Hematopoietic multipotent progenitor cell (in vitro differentiated cells): ENCODE data around the gene OR2F1. TPM values are rescaled to one million over a fixed set of nuclear protein-coding genes. Genes with fewer than 3 reads are reported as not detected.

Source experiments
- DNase-seq, 3 donors: peaks; one replicate each; pipeline ENCODE4 v3.0.0-alpha.2; 2011 to 2015; ENCODE audit warnings: low read depth in 2 of 3, low spot score in 2 of 3
- total RNA-seq: library from RNA; depleted of rRNA; stranded (reverse); fragments of >200 nt; gene quantifications from one replicate; pipeline ENCODE4 v1.2.3, GENCODE V29; 2012

OR2F1 gene
- total RNA-seq, 1 donor: not detected

GRCh38 chr7:143948733-143949132, 5.9 kb upstream of the OR2F1 start:
- DNase-seq: no peak

- DNase-seq: no peak
Measured at GRCh38 chr7:143953421-143953820, 1.2 kb upstream of the OR2F1 start.

GRCh38 chr7:143954135-143954534, 509 bp upstream of the OR2F1 start:
- no peak for DNase-seq

- DNase-seq: no peak
Measured at GRCh38 chr7:143958781-143959180, 4.1 kb downstream of the OR2F1 start.

GRCh38 chr7:143960813-143961610, 6.4 kb downstream of the OR2F1 start:
- DNase-seq: no peak

GRCh38 chr7:143965280-143965679, 10.6 kb downstream of the OR2F1 start:
- no peak for DNase-seq

- no peak for DNase-seq
Measured at GRCh38 chr7:143967398-143967797, 12.8 kb downstream of the OR2F1 start.

GRCh38 chr7:143973870-143974416, 19.3 kb downstream of the OR2F1 start:
- DNase-seq: no peak

GRCh38 chr7:143974459-143974858, 19.8 kb downstream of the OR2F1 start:
- no peak for DNase-seq

- peak in 2 of 3 donors; percentile 18 to 27 for DNase-seq
Measured at GRCh38 chr7:143975617-143976016, 21.0 kb downstream of the OR2F1 start.

GRCh38 chr7:143978585-143978984, 23.9 kb downstream of the OR2F1 start:
- DNase-seq: no peak

GRCh38 chr7:143979359-143979758, 24.7 kb downstream of the OR2F1 start:
- no peak for DNase-seq

GRCh38 chr7:143979998-143980397, 25.4 kb downstream of the OR2F1 start:
- no peak for DNase-seq

- DNase-seq: no peak
Measured at GRCh38 chr7:143980746-143981510, 26.3 kb downstream of the OR2F1 start.

- DNase-seq: no peak
Measured at GRCh38 chr7:143983960-143984359, 29.3 kb downstream of the OR2F1 start.

- DNase-seq: peak in 1 of 3 donors; percentile 12
Measured at GRCh38 chr7:143987513-143987912, 32.9 kb downstream of the OR2F1 start.

- no peak for DNase-seq
Measured at GRCh38 chr7:143988976-143989745, 34.5 kb downstream of the OR2F1 start.

GRCh38 chr7:143992670-143993069, 38.0 kb downstream of the OR2F1 start:
- no peak for DNase-seq

- no peak for DNase-seq
Measured at GRCh38 chr7:143993924-143994323, 39.3 kb downstream of the OR2F1 start.

GRCh38 chr7:144000020-144000419, 45.4 kb downstream of the OR2F1 start, which contains the start of gene OR6B1:
Gene OR6B1 (plus strand): TSS chr7:144000320. CDS start chr7:144003997, 3,677 bp downstream.
- DNase-seq: no peak

GRCh38 chr7:144001543-144001942, 46.9 kb downstream of the OR2F1 start:
- DNase-seq: no peak
